IMR-90 (cell line): Measurements from ENCODE around the gene CA5B.

Experiments
- BHLHE40 ChIP-seq: fragments of 150-350 bp; IDR thresholded peaks from 2 replicates; pipeline ENCODE4 v1.6.1; 2016; ENCODE audit warnings: mild to moderate bottlenecking, low read depth, low read length
- FOS ChIP-seq: fragments of 150-350 bp; IDR thresholded peaks from 2 replicates; pipeline ENCODE4 v1.6.1; 2016; ENCODE audit warnings: low read depth, low read length
- MXI1 ChIP-seq: IDR thresholded peaks from 2 replicates; pipeline ENCODE4 v1.6.1; 2012; ENCODE audit warnings: low read depth, mild to moderate bottlenecking, low read length, moderate library complexity, borderline replicate concordance
- POLR2A ChIP-seq: IDR thresholded peaks from 2 replicates; pipeline ENCODE4 v1.6.1; 2012; ENCODE audit warnings: mild to moderate bottlenecking, low read depth, low read length
- RAD21 ChIP-seq: IDR thresholded peaks from 2 replicates; pipeline ENCODE4 v1.6.1; 2012; ENCODE audit warnings: low read length, improper control_type of control experiment
- RCOR1 ChIP-seq: IDR thresholded peaks from 2 replicates; pipeline ENCODE4 v1.6.1; 2012; ENCODE audit warnings: mild to moderate bottlenecking, low read length, improper control_type of control experiment; ENCODE audit not compliant: insufficient replicate concordance
- RFX5 ChIP-seq: IDR thresholded peaks from 2 replicates; pipeline ENCODE4 v1.8.0; 2012; ENCODE audit warnings: low read depth, mild to moderate bottlenecking, low read length, moderate library complexity
- TF ChIP-seq, protein P1 (sequence below): conservative IDR thresholded peaks from 2 replicates; pipeline ENCODE4 v1.5.1; 2012; ENCODE audit warnings: mild to moderate bottlenecking, low read depth, low read length, improper control_type of control experiment

DNA sequence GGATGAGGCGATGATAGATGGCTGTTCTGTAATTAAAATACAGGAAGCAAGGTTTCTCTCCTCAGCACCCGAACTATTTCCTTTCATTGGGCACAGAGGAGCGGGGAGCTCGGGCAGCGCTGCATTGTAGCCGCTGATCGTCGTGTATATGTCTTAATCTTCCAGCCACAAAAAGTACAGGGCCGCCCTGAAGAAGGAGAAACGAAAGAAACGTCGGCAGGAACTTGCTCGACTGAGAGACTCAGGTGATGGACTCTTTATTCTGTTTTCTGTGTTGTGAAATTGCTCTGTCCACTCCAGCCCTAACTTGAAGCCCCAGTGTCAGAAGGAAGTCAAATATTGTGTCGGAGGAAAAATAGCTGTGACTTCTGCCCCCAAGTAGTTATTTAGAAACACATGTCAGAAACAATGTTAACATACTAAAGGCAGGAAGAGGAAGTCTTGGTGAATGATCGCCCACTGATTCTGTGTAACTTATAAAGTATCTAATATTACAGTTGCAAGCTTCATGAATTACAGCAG, 52.8 kb downstream of the CA5B start:
- TF ChIP-seq RFX5 (no peak), BHLHE40 (no peak), FOS (no peak), POLR2A (no peak), RCOR1 (no peak), MXI1 (no peak), RAD21 (no peak)
- TF ChIP-seq, protein P1, sequence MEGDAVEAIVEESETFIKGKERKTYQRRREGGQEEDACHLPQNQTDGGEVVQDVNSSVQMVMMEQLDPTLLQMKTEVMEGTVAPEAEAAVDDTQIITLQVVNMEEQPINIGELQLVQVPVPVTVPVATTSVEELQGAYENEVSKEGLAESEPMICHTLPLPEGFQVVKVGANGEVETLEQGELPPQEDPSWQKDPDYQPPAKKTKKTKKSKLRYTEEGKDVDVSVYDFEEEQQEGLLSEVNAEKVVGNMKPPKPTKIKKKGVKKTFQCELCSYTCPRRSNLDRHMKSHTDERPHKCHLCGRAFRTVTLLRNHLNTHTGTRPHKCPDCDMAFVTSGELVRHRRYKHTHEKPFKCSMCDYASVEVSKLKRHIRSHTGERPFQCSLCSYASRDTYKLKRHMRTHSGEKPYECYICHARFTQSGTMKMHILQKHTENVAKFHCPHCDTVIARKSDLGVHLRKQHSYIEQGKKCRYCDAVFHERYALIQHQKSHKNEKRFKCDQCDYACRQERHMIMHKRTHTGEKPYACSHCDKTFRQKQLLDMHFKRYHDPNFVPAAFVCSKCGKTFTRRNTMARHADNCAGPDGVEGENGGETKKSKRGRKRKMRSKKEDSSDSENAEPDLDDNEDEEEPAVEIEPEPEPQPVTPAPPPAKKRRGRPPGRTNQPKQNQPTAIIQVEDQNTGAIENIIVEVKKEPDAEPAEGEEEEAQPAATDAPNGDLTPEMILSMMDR: no peak
